ENCODE data around the gene LYPD6.

- no peak for TF ChIP-seq POLR2A (IDR thresholded peaks at IDR 0.05)
- TF ChIP-seq, protein P1, sequence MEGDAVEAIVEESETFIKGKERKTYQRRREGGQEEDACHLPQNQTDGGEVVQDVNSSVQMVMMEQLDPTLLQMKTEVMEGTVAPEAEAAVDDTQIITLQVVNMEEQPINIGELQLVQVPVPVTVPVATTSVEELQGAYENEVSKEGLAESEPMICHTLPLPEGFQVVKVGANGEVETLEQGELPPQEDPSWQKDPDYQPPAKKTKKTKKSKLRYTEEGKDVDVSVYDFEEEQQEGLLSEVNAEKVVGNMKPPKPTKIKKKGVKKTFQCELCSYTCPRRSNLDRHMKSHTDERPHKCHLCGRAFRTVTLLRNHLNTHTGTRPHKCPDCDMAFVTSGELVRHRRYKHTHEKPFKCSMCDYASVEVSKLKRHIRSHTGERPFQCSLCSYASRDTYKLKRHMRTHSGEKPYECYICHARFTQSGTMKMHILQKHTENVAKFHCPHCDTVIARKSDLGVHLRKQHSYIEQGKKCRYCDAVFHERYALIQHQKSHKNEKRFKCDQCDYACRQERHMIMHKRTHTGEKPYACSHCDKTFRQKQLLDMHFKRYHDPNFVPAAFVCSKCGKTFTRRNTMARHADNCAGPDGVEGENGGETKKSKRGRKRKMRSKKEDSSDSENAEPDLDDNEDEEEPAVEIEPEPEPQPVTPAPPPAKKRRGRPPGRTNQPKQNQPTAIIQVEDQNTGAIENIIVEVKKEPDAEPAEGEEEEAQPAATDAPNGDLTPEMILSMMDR (IDR thresholded peaks at IDR 0.05), result no peak
- no peak for TF ChIP-seq EP300 (IDR thresholded peaks at IDR 0.05)
- TF ChIP-seq POLR2AphosphoS5 (IDR thresholded peaks at IDR 0.05), result no peak
Observed at GRCh38 chr2:149487189-149487588, 156.8 kb downstream of the LYPD6 start.

Measured in gastroesophageal sphincter (tissue), 3 donors.